Measurements from ENCODE around the gene MICAL2. TPM values are rescaled to one million over a fixed set of nuclear protein-coding genes. Genes with fewer than 3 reads are reported as not detected.

Gene MICAL2
- total and polyA plus RNA-seq, 2 donors (not counting 3 experiments of a cell fraction or from before 2014, with no cell fraction given) = 67.6 to 200 TPM

DNA sequence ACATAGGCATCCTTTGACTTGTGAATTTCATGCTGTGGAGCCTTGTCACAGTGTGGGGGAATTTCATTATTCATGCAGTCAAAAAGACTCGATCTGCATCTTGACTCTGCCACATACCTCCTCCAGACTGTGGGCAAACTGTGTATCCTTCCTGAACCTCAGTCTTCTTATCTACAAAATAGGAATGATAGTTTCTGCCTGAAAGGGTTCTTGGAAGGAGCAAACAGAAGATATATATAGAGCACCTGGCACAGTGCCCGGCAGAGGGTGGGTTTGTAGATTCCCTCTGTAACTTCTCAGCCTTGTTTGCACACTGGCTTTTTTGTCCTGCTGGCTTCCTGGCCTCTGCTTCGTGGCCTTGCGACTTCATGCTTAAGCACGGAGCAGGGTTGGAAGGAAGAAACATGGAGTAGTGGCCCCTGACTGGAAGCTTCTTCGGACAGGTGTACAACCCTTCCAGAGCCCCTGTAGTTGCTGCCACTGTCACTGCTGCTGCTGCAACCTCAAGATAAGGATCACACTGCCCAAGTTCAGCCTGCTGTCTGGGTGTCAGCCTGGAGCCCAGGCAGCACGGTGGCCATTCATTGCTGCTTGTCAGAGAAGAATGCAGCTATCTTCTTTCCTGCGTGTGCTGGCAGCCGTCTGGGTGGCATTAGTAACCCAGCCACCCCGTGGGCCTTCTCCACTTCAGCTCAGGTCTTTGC lies 106.4 kb downstream of the MICAL2 start:
- Histone ChIP-seq H4K20me1 (replicated peaks; ENCODE audit: control insufficient read depth, extremely low read depth, insufficient read depth, low read length) (no peaks in the 10 kb centered on the region), H3K4me1 (ENCODE audit: control insufficient read depth, extremely low read depth, insufficient read depth, low read length) (peaks cover 63% of the 10 kb centered on the region), H3K4me3 (replicated peaks in 1 of 3; ENCODE audit: insufficient read depth in 1 of 3, low read depth in 1 of 3, low read length in 3 of 3) (no peak overlapping the region), H3K27ac (ENCODE audit: insufficient read depth, low read depth, low read length) (no peak overlapping the region), H3K9ac (replicated peaks; ENCODE audit: extremely low read depth, insufficient read depth, low read length) (no peak overlapping the region), H3K9me1 (replicated peaks; ENCODE audit: control insufficient read depth, extremely low read depth, insufficient read depth, low read length) (no peaks in the 10 kb centered on the region), H3K9me3 (replicated peaks; ENCODE audit: control insufficient read depth, insufficient read depth, low read length) (no peaks in the 10 kb centered on the region), H2AFZ (ENCODE audit: low read depth, low read length) (no peak overlapping the region), H3K79me2 (ENCODE audit: control insufficient read depth, insufficient read depth, low read length) (no peaks in the 10 kb centered on the region), H3K27me3 (ENCODE audit: control insufficient read depth in 2 of 2, insufficient read depth in 2 of 2, low read length in 2 of 2) (no peaks in the 10 kb centered on the region), H3K4me2 (ENCODE audit: insufficient read depth, low read length) (no peak overlapping the region), H3K36me3 (ENCODE audit: control insufficient read depth in 2 of 2, extremely low read depth in 1 of 2, insufficient read depth in 2 of 2, low read length in 2 of 2) (peaks cover 6% of the 10 kb centered on the region in 2 experiments)
- FAIRE-seq = peak; percentile 77
- intact Hi-C loops (cut with micrococcal nuclease) = no loop called here
- peak; percentile 48 for DNase-seq (ENCODE audit: low read depth, low spot score)
- dilution Hi-C loops (cut with MboI; ENCODE audit: extremely low pct_ligation_motif_present, low sequenced_read_pairs) = no loop called here
- ChIA-PET POLR2A (interaction anchor here (0.8 kb wide), 2 partner anchors 16 to 122 kb away, joined by 3 read pairs; no protein-coding TSS in a partner anchor), CTCF (interaction anchor here (0.7 to 2.0 kb wide), 6 partner anchors 8 to 169 kb away, joined by 3 to 7 read pairs (median 4); partner anchors contain the start of gene MICAL2)
- no TSS peak for BruUV-seq (replicated peaks)
- TF ChIP-seq POLR2A (IDR thresholded peaks at IDR 0.05; ENCODE audit: low read depth, low read length) = no peak
- peak; percentile 56 for TF ChIP-seq GATA2 (IDR thresholded peaks at IDR 0.05; ENCODE audit: insufficient read depth, insufficient read length, low read depth, low read length)

- Histone ChIP-seq H3K9me3 (replicated peaks; ENCODE audit: control insufficient read depth, insufficient read depth, low read length) (no peaks in the 10 kb centered on the region), H3K9ac (replicated peaks; ENCODE audit: extremely low read depth, insufficient read depth, low read length) (no peak overlapping the region), H3K27ac (ENCODE audit: insufficient read depth, low read depth, low read length) (no peak overlapping the region), H2AFZ (ENCODE audit: low read depth, low read length) (no peak overlapping the region), H3K9me1 (replicated peaks; ENCODE audit: control insufficient read depth, extremely low read depth, insufficient read depth, low read length) (no peaks in the 10 kb centered on the region), H3K4me2 (ENCODE audit: insufficient read depth, low read length) (no peak overlapping the region), H3K4me1 (ENCODE audit: control insufficient read depth, extremely low read depth, insufficient read depth, low read length) (peaks cover 70% of the 10 kb centered on the region), H3K27me3 (ENCODE audit: control insufficient read depth in 2 of 2, insufficient read depth in 2 of 2, low read length in 2 of 2) (no peaks in the 10 kb centered on the region), H3K79me2 (ENCODE audit: control insufficient read depth, insufficient read depth, low read length) (no peaks in the 10 kb centered on the region), H4K20me1 (replicated peaks; ENCODE audit: control insufficient read depth, extremely low read depth, insufficient read depth, low read length) (no peaks in the 10 kb centered on the region), H3K4me3 (replicated peaks in 1 of 3; ENCODE audit: insufficient read depth in 1 of 3, low read depth in 1 of 3, low read length in 3 of 3) (no peak overlapping the region), H3K36me3 (ENCODE audit: control insufficient read depth in 2 of 2, extremely low read depth in 1 of 2, insufficient read depth in 2 of 2, low read length in 2 of 2) (peaks cover 6 to 9% of the 10 kb centered on the region in 2 experiments)
- ChIA-PET POLR2A (no interaction called here), CTCF (interaction anchor here (1.2 to 3.5 kb wide), 4 partner anchors 11 to 130 kb away, joined by 3 to 26 read pairs (median 4); no protein-coding TSS in a partner anchor)
- DNase-seq (ENCODE audit: low read depth, low spot score) (no peak), FAIRE-seq (peak; percentile 38)
- no TSS peak for BruUV-seq (replicated peaks)
- TF ChIP-seq EZH2 (IDR thresholded peaks at IDR 0.05; ENCODE audit: borderline replicate concordance, low read depth, low read length, severe bottlenecking) (no peak), POLR2AphosphoS5 (IDR thresholded peaks at IDR 0.05; ENCODE audit: insufficient read depth, low read depth, low read length) (no peak), FOS (IDR thresholded peaks at IDR 0.05; ENCODE audit: borderline replicate concordance, insufficient read depth, low read length) (no peak)
- intact Hi-C loops (cut with micrococcal nuclease) (no loop called here), dilution Hi-C loops (cut with MboI; ENCODE audit: extremely low pct_ligation_motif_present, low sequenced_read_pairs) (no loop called here)
Measured at GRCh38 chr11:12217879-12218278, 107.5 kb downstream of the MICAL2 start.

All from endothelial cell of umbilical vein (primary cell).